HPDE6-E6E7 (cell line): ENCODE measurements around the gene ACTR6.
"Not testable (repeated sequence)": the region's sequence is repeated elsewhere in the genome, so short reads cannot be mapped to it uniquely, and the experiment has no call there.

ENCODE experiments used
- DNase-seq: peaks from one replicate; pipeline ENCODE4 v3.0.0; 2011; ENCODE audit warnings: missing footprints; ENCODE audit errors: extremely low spot score

The ACTR6 gene

DNA sequence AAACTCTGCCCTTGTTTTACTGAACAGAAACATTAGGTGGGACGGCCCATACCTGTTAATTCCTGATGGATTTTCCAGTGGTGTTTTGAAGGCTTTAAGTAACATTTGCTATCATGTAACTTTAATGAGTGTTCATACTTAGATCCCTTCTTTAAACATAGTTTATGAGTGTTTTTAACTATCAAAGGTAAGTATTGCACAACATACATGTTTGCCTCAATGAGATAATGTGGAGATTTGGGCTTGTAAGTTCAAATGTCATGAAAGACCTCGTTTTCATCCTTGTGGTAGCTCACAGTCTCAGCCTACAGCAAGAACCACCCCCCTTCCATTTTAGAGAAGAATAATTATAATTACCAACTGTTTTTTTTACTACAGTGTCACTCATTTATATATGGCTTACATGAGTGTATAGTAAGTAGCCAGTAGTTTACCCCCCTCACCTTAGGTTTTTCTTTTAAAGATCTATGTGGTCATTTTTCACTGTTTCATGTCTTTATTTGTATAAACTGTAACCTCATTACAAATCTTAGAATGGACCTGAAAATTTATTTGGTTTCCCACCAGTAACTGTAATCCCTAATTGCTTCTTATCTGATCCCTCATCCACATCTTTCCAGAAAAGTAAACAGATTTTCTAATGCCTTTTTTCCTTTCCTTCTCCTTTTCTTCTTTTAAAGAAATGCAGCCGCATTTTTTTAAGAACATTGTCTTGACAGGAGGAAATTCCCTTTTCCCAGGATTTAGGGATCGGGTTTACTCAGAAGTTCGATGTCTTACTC is 18.9 kb downstream of the ACTR6 start:
- no peak for DNase-seq

DNA sequence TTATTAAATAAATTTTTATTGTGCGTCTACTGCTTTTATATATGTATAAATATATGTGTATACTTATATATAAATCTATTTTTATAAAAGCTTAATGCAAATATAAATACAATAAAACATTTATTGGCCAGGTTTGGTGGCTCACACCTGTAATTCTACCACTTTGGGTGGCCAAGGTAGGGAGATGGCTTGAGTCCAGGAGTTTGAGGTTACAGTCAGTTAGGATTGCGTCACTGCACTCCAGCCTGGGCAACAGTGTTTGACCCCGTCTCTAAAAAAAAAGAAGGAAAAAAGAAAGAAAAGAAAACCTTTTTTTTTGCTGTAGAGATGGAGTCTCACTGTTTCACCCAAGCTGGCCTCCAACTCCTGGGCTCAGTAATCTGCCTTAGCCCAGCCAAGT is 20.9 kb downstream of the ACTR6 start:
- no peak for DNase-seq

DNA sequence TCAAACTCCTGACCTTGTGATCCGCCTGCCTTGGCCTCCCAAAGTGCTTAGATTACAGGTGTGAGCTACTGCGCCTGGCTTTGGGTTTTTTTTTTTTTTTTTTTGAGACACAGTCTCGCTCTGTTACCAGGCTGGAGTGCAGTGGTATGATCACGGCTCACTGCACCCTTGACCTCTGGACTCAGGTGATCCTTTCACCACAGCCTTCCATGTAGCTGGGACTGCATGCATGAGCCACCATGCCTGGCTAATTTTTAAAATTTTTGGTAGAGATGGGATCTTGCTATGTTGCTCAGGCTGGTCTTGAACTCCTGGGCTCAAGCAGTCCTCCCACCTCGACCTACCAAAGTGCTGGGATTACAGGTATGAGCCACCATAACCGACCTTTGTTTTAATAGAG is 21.6 kb downstream of the ACTR6 start:
- DNase-seq, result not testable (repeated sequence)

DNA sequence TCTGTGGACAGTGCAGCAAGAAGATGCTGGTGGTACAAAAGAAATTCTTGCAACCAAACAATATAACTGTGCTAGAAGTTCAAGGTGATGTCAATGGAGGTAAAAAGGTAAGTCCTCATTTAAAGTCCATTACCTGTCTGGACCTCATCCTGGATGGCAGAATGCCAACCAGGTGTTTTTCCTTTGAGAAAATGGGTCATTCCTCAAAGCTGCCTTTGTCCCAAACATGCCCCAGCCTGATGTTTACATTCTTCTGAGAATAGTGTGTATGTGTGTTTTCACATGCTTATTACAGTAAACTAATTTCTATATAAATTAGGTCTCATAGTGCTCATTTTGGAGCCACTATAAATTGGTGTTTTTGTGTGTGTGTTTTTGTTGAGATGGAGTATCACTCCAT is 24.9 kb downstream of the ACTR6 start:
- DNase-seq, result peak; percentile 42

DNA sequence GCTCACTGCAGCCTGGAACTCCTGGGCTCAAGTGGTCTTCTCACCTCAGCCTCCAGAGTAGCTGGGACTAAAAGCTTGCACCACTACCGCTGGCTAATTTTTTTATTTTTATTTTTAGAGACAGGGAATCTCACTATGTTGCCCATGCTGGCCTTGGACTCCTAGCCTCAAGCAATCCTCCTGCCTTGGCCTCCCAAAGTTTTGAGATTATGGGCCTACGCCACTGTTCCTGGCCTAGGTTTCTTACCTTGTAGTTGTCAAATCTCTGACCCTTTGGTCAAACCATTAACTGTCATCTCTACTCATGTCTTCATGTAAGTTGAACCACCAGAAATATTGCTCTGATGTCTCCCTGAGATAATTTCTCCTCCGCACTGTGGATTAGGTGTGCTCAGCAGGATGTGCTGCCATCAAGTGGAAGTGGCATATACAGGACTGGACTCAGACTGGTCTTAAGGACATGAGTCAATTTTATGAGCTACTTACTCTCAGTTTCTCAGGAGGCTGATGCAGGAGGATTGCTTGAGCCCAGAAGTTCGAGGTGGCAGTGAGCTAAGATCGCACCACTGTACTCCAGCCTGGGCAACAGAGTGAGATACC is 28.5 kb downstream of the ACTR6 start:
- no peak for DNase-seq

DNA sequence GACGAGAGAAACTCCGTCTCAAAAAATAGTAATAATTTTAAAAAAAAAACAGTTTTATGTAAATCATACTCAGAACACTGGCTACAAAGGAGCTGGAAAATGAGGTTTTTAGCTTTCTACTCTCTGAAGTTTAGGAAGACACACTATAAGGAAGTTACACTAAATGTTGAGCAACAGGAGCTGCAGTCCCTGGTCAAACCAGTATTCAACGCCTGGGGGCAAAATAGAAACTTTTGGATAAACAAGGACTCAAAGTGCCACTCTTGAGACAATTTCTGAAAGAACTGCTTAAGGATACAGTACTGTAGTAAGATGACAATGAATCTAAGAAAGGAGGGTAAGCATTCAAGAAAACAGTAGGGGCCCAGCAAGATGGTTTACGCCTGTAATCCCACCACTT is 29.3 kb downstream of the ACTR6 start:
- DNase-seq, result peak; percentile 51

DNA sequence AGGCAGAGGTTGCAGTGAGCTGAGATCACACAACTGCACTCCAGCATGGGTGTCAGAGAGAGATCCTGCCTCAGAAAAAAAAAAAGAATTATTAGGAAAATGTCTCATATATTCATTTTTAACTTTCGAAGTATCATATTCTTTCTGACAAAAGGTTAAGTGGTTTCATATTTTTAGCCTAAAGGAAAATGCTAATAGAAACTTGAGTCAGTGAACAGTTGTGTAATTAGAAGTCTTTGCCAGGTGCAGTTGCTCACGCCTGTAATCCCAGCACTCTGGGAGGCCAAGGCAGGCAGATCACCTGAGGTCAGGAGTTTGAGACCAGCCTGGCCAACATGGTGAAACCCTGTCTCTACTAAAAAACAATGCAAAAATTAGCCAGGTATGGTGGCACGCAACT is 31.3 kb downstream of the ACTR6 start:
- DNase-seq, result not testable (repeated sequence)

DNA sequence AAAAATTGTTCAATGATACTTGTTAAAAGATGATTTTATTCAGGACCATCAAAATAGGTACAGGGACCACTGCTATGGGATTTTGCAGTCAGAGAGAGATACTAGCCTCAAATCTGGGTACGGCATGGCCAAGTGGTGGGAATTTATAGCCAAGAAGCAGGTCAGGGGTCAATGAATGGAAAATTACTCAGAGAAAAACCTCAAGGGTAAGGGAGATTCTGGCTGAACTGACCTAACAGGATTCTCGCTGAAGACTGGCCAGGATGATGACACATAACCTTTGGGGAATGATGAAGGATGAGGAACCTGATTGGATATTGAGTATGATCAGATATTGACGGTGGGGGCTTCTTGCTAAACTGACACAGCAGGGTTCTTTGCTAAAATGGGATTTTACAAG is 33.6 kb downstream of the ACTR6 start:
- no peak for DNase-seq

GRCh38 chr12:100234591-100235304 is 34.1 kb downstream of the ACTR6 start:
- no peak for DNase-seq

DNA sequence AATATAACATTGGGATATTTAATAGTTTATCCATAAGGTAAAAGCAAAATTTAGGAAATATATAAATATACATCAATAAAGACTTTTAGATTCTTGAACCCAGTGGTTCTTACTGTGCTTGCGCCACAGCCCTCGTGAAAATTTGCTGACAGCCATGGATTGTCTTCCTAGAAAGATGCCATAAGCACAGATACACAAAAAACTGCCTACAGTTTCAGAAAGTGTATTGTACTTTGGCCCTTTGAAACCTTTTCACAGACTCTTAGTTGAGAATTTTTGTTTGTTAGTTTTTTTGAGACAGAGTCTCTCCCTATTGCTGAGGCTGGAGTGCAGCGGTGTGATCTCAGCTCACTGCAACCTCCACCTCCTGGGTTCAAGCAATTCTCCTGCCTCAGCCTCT is 38.2 kb downstream of the ACTR6 start:
- no peak for DNase-seq

- DNase-seq, result no peak
These were observed 39.0 kb downstream of the ACTR6 start for GRCh38 chr12:100239589-100239988.

- DNase-seq, result no peak
These were observed 42.5 kb downstream of the ACTR6 start for GRCh38 chr12:100243137-100243536.

DNA sequence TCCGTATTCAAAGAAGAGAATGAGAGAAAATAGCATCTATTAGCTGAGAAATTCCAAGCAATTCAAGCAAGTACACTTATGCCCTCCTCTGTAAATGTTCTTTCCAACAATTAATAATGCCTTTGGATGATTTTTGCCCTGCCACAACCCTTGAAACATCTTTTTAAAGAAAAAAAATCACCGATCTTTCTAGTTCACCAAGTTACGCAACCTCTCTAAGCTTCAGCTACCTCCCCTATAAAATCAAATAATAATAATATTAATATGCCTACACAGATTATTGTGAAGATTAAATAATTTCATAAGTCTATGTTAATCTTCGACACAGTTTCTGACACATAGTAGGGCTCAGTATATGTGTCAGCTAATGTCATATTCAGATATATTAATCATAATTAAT is 47.1 kb downstream of the ACTR6 start:
- no peak for DNase-seq

DNA sequence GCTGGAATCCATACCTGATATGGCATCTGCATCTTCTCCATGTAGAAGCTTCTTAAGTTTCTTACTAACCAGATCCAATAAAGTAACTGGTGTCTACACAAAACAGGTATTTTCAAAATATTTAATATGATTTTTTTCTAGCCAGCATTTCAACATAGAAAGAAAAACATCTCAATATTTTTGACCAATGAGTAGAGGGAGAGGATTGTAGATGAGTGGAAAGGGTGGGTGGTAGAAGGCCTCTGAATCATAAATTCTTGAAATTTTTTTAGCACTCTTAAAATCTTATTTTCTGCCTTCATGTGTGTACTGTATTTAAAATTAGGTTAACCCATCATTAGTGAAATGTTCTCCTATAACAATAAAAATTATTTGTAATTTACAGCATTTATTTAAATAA is 48.3 kb downstream of the ACTR6 start:
- no peak for DNase-seq

DNA sequence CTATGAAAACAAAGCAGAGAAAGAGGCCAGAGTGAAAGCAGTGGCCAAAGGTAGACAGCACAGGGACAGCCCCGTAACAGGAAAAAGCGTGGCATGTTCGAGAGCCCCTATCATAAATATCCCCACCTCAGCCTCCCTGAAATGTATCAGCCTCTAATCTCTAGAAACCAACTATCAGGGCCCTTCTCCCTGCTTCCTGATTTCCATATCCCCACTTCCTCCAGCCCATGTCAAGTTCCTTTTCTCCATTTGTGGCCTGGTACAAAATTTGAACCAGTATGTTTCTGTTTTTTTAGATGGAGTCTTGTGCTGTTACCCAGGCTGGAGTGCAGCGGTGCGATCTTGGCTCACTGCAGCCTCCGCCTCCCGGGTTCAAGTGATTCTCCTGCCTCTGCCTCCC is 49.3 kb downstream of the ACTR6 start:
- no peak for DNase-seq

DNA sequence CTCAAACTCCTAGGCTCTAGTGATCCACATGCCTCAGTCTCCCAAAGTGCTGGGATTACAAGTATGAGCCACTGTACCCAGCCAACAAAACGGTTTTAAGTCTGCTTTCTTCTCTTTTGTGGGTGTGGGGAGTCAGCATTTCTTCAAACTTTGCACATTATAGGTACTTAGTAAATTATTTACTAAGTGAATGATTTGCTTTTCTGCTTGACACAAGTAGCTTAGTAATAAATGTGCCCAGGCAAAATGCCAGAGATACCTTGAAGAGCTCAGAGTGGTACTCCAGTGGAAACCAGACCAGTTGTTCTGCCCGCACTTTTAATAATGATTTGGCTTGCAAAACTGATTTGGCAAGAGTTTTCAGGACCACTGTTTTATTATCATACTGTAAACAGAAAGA is 51.3 kb downstream of the ACTR6 start:
- DNase-seq, result no peak

GRCh38 chr12:100253437-100253836 is 52.8 kb downstream of the ACTR6 start:
- no peak for DNase-seq

DNA sequence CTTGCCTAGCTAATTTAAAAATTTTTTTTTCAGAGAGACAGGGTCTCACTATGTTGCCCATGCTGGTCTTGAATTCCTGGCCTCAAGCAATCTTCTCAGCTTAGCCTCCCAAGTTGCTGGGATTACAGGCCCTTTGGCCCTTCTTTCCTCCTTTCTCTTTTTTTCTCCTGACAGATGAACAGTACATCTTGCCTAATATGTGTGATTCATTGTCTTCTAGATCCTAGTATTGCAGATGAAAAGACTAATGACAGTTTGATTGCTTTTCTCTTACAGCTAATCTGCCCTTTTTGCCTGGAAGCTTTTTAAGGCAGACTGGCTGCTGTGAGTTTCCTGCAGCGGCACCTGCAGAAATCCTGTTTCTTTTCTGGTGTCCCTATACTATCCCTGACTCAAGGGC is 54.3 kb downstream of the ACTR6 start:
- no peak for DNase-seq

GRCh38 chr12:100258127-100258526 is 57.5 kb downstream of the ACTR6 start:
- no peak for DNase-seq

DNA sequence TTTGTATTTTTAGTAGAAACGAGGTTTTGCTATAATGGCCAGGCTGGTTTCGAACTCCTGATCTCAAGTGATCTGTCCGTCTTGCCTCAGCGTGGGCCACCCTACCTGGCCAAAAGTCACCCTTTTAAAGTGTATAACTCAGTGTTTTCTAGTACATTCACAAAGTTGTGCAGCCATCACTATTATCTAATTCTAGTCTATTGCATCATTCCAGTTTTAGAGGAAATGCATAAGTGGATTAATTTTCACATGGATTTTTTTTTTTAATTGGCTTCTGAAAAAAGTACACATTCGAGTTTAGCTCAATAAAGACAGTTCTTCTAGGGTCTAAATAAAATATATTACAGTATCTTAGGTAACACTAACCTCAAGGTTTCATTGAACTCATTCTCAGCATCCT is 62.5 kb downstream of the ACTR6 start:
- no peak for DNase-seq

DNA sequence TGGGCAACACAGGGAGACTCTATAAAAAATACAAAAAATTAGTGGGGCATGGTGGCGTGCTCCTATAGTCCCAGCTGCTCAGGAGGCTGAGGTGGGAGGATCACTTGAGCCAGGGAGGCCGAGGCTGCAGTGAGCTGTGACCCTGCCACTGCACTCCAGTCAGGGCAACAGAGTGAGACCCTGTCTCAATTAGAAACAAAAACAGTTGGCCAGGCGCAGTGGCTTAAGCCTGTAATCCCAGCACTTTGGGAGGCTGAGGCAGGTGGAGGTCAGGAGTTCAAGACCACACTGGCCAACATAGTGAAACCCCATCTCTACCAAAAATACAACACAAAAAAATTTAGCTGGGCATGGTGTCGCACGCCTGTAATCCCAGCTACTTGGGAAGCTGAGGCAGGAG is 64.5 kb downstream of the ACTR6 start:
- not testable (repeated sequence) for DNase-seq

DNA sequence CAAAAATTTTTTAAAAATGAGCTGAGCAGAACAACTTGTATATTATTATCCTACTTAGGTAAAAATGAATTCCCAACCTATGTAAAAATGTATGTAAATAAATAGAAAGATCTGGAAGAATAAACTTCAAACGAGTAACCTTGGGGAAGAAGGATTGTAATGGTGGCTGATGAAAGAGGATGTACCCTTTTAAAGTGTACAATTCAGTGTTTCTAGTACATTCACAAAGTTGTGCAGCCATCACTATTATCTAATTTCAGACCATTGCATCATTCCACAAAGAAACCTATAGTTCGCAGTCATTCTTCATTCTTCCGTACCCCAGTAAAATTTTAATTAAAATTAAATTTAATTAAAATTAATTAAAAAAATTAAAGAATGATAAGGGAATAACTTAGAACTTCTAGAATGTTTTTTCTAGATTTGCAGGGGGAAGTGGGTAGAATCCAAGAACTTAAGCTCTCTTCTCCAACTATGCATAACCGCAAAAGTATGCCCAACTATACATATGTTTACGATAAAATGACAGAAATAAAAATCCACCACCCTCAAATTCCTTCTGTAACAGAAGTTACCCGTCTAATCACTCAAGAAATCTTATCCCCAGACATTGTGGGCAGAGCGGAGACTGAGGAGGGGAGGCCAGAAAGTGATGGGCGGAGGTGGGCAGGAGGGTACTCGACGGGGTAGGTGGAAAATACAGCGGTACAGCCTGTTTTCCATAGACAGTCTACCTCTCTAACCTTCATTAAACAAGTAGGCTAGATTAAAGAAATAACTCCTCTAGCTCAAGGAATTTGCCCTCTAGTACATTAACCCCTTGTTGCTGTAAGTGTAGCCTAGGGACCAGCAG is 65.3 kb downstream of the ACTR6 start:
- DNase-seq, result no peak
